K562 (cell line): Measurements from ENCODE around the gene ADGRB3. TPM values are rescaled to one million over a fixed set of nuclear protein-coding genes. Genes with fewer than 3 reads are reported as not detected.

ENCODE experiments used
- ATAC-seq: fragments of 200-7000 bp; cut with Tn5 transposase; 3 replicates; pipeline ENCODE4 v1.9.1; 2020; ENCODE audit warnings: moderate library complexity
- BruUV-seq: library from RNA; stranded (reverse); fragments of 400-500 nt; replicated peaks from 2 replicates; lab custom pipeline; 2021; lab: Mats Ljungman, UMichigan
- CTCF ChIA-PET: fragments of 300-600 bp; formaldehyde crosslinking; extraction: SDS; loops from one replicate; lab custom pipeline; 2021; ENCODE audit warnings: low intra/inter-chr PET ratio; lab: Yijun Ruan, JAX
- POLR2A ChIA-PET: fragments of 300-600, 350-650 bp; sonication (Branson Sonifier 250); formaldehyde crosslinking; extraction: SDS; loops from one replicate; lab custom pipeline; 2021; ENCODE audit warnings: antibody characterized with exemption, inconsistent platforms; lab: Yijun Ruan, JAX
- DNase-seq, 4 experiments: peaks; one replicate each; pipeline versions ENCODE4 v3.0.0 to v3.0.0-alpha.2; 2011 to 2018; ENCODE audit warnings: low spot score in 3 of 4, mixed read lengths in 3 of 4; ENCODE audit errors: extremely low read depth in 1 of 4
- FAIRE-seq: peaks from 2 replicates; lab custom pipeline; 2011; peaks lifted over from hg19 to GRCh38; lab: Jason Lieb, UNC
- H2AFZ ChIP-seq: 2 replicates; pipeline ENCODE4 v1.6.0; 2011; ENCODE audit warnings: low read depth, low read length, control low read depth, inconsistent platforms
- H3K27ac ChIP-seq: fragments of 200-600 bp; 3 replicates; pipeline ENCODE4 v1.8.0; 2011; ENCODE audit warnings: low read depth, mild to moderate bottlenecking, control low read depth, inconsistent platforms, low read length, moderate library complexity, mixed read lengths; ENCODE audit errors: extremely low read depth
- H3K27me3 ChIP-seq, 2 experiments: fragments of 300-600 bp in 1 of 2; 2 replicates in 1 of 2; 3 replicates in 1 of 2; pipeline versions ENCODE4 v1.6.0 to v1.8.0; 2011; ENCODE audit warnings: inconsistent platforms in 2 of 2, low read length in 2 of 2, mild to moderate bottlenecking in 1 of 2, mixed read lengths in 1 of 2, moderate library complexity in 1 of 2; ENCODE audit not compliant: control insufficient read depth in 2 of 2, insufficient read depth in 2 of 2
- H3K36me3 ChIP-seq: fragments of 300-600 bp; 3 replicates; pipeline ENCODE4 v1.8.0; 2011; ENCODE audit warnings: mild to moderate bottlenecking, low read length, inconsistent platforms; ENCODE audit not compliant: control insufficient read depth, insufficient read depth
- H3K4me1 ChIP-seq, 2 experiments: fragments of 200-600 bp in 1 of 2; replicated peaks in 1 of 2; 2 replicates in 1 of 2; 3 replicates in 1 of 2; pipeline versions ENCODE4 v1.5.1 to v1.8.0; 2011; ENCODE audit warnings: inconsistent platforms in 2 of 2, low read length in 2 of 2, mild to moderate bottlenecking in 1 of 2, mixed read lengths in 1 of 2, moderate library complexity in 1 of 2; ENCODE audit not compliant: control insufficient read depth in 2 of 2, insufficient read depth in 2 of 2
- H3K4me2 ChIP-seq: 2 replicates; pipeline ENCODE4 v1.6.1; 2011; ENCODE audit warnings: low read length, control low read depth, inconsistent platforms, mixed read lengths; ENCODE audit not compliant: insufficient read depth
- H3K4me3 ChIP-seq: fragments of 200-600 bp; sonication (generic), shearing (Covaris generic); 2 replicates; pipeline ENCODE4 v1.5.1; 2016; ENCODE audit warnings: control low read depth, inconsistent platforms
- H3K79me2 ChIP-seq: fragments of 200-600 bp; 3 replicates; pipeline ENCODE4 v1.8.0; 2011; ENCODE audit warnings: low read length, inconsistent platforms; ENCODE audit not compliant: control insufficient read depth, insufficient read depth
- H3K9ac ChIP-seq, 2 experiments: 2 replicates each; pipeline versions ENCODE4 v1.6.0 to v1.6.1; 2011; ENCODE audit warnings: low read depth in 2 of 2, low read length in 2 of 2, control low read depth in 1 of 2, inconsistent platforms in 1 of 2, mild to moderate bottlenecking in 1 of 2, mixed read lengths in 1 of 2; ENCODE audit not compliant: insufficient read depth in 1 of 2
- H3K9me1 ChIP-seq: one replicate; pipeline ENCODE4 v1.6.0; 2011; ENCODE audit warnings: inconsistent platforms, mild to moderate bottlenecking, low read length, moderate library complexity; ENCODE audit not compliant: control insufficient read depth, insufficient read depth
- H3K9me3 ChIP-seq: replicated peaks from 2 replicates; pipeline ENCODE4 v1.5.1; 2011; ENCODE audit warnings: low read depth, low read length, inconsistent platforms; ENCODE audit not compliant: control insufficient read depth, insufficient read depth
- H4K20me1 ChIP-seq: replicated peaks from 2 replicates; pipeline ENCODE4 v1.6.1; 2011; ENCODE audit warnings: low read length, inconsistent platforms, mixed read lengths; ENCODE audit not compliant: control insufficient read depth, insufficient read depth
- ARID4B ChIP-seq: sonication (generic); formaldehyde crosslinking; IDR thresholded peaks from 2 replicates; pipeline ENCODE4 v1.8.0; 2022; ENCODE audit warnings: mild to moderate bottlenecking, missing genetic modification reagents
- CC2D1A ChIP-seq: fragments of 450-650 bp; IDR thresholded peaks from 2 replicates; pipeline ENCODE4 v1.6.1; 2017; ENCODE audit warnings: mild to moderate bottlenecking
- CEBPB ChIP-seq: fragments of 450-650 bp; IDR thresholded peaks from 2 replicates; pipeline ENCODE4 v1.6.1; 2016; ENCODE audit warnings: missing genetic modification characterization, missing compliant biosample characterization
- CGGBP1 ChIP-seq: fragments of 250-450 bp; sonication (Bioruptor Pico); IDR thresholded peaks from 2 replicates; pipeline ENCODE4 v1.9.0; 2021; ENCODE audit warnings: mild to moderate bottlenecking
- DIDO1 ChIP-seq: fragments of 450-650 bp; IDR thresholded peaks from 2 replicates; pipeline ENCODE4 v1.6.1; 2016; ENCODE audit warnings: low read depth, missing biosample characterization, missing genetic modification characterization
- EHMT2 ChIP-seq: fragments of 450-650 bp; IDR thresholded peaks from 2 replicates; pipeline ENCODE4 v1.6.1; 2018; ENCODE audit warnings: antibody characterized with exemption
- EP400 ChIP-seq: fragments of 450-650 bp; IDR thresholded peaks from 2 replicates; pipeline ENCODE4 v1.6.1; 2017; ENCODE audit warnings: antibody characterized with exemption, mild to moderate bottlenecking, moderate library complexity
- EWSR1 ChIP-seq: fragments of 450-650 bp; IDR thresholded peaks from 2 replicates; pipeline ENCODE4 v1.6.1; 2018; ENCODE audit warnings: borderline replicate concordance, mild to moderate bottlenecking, low read depth, moderate library complexity; ENCODE audit not compliant: partially characterized antibody
- HNRNPLL ChIP-seq: fragments of 200-400 bp; formaldehyde crosslinking; IDR thresholded peaks from 2 replicates; pipeline ENCODE4 v1.6.1; 2017; ENCODE audit warnings: low read length, low read depth, mild to moderate bottlenecking; ENCODE audit not compliant: poor library complexity, severe bottlenecking
- LARP7 ChIP-seq: fragments of 450-650 bp; IDR thresholded peaks from 2 replicates; pipeline ENCODE4 v1.6.1; 2016
- MAZ ChIP-seq, 2 experiments: fragments of 450-650 bp in 1 of 2; sonication (generic) in 1 of 2; formaldehyde crosslinking; IDR thresholded peaks in 1 of 2; conservative IDR thresholded peaks in 1 of 2; 2 replicates each; pipeline versions ENCODE4 v1.4.0 to v1.5.0; 2020; ENCODE audit warnings: mild to moderate bottlenecking in 1 of 2, missing genetic modification reagents in 1 of 2
- MBD2 ChIP-seq: sonication (generic); IDR thresholded peaks from 2 replicates; pipeline ENCODE4 v1.6.1; 2016; ENCODE audit warnings: low read depth, borderline replicate concordance
- MYNN ChIP-seq, 2 experiments: sonication (generic); formaldehyde crosslinking in 1 of 2; IDR thresholded peaks; 2 replicates each; pipeline versions ENCODE4 v1.5.0 to v1.6.1; 2016 to 2020; ENCODE audit warnings: antibody characterized with exemption in 1 of 2, missing genetic modification reagents in 1 of 2
- PRPF4 ChIP-seq: fragments of 200-400 bp; formaldehyde crosslinking; IDR thresholded peaks from one replicate; pipeline ENCODE4 v1.6.1; 2017; ENCODE audit warnings: low read length, low read depth, mild to moderate bottlenecking; ENCODE audit not compliant: insufficient read depth, poor library complexity, severe bottlenecking
- SIN3B ChIP-seq: fragments of 450-650 bp; IDR thresholded peaks from 2 replicates; pipeline ENCODE4 v1.6.1; 2017; ENCODE audit warnings: low read depth, mild to moderate bottlenecking, moderate library complexity
- U2AF1 ChIP-seq: fragments of 200-400 bp; formaldehyde crosslinking; optimal IDR thresholded peaks from 2 replicates; pipeline ENCODE3; 2017; ENCODE audit warnings: mild to moderate bottlenecking, low read depth, low read length, moderate library complexity
- YBX1 ChIP-seq: fragments of 450-650 bp; IDR thresholded peaks from 2 replicates; pipeline ENCODE4 v1.7.1; 2016; ENCODE audit warnings: mild to moderate bottlenecking
- ZNF717 ChIP-seq: fragments of 250-450 bp; sonication (Bioruptor Pico); IDR thresholded peaks from 2 replicates; pipeline ENCODE4 v1.5.0; 2021
- ZNF764 ChIP-seq: fragments of 250-450 bp; sonication (Bioruptor Pico); IDR thresholded peaks from 2 replicates; pipeline ENCODE4 v1.4.0; 2020; ENCODE audit warnings: low read depth, mild to moderate bottlenecking, moderate library complexity
- ZSCAN32 ChIP-seq: fragments of 450-650 bp; formaldehyde crosslinking; IDR thresholded peaks from 2 replicates; pipeline ENCODE4 v1.4.0; 2020; ENCODE audit warnings: mild to moderate bottlenecking, moderate library complexity
- WGBS: fragments of 100-300 bp; shearing (Covaris generic); methylation state at CpG from one replicate; pipeline ENCODE4 v1.1.6; 2016; ENCODE audit warnings: low coverage, mixed read lengths; ENCODE audit not compliant: insufficient coverage; ENCODE audit errors: missing lambda C conversion rate; 5-methylcytosine and 5-hydroxymethylcytosine counted together
- in situ Hi-C: fragments of 300-500 bp; cut with MboI; formaldehyde crosslinking; loops from 4 replicates; pipeline ENCODE4 v1.15.0; 2018; ENCODE audit warnings: inconsistent platforms, mixed read lengths
- intact Hi-C: fragments of 100-400 bp; cut with micrococcal nuclease; formaldehyde crosslinking; loops from 2 replicates; pipeline ENCODE4 v1.14.2; 2022
- polyA plus RNA-seq, 8 experiments: library from polyadenylated mRNA; depleted of rRNA in 4 of 8; stranded (reverse) in 5 of 8; unstranded in 3 of 8; fragments of >200 nt; fragmentation: Nextera tagmentation in 2 of 8; fragmentation: Illumina TruSeq in 1 of 8; extraction: Ambion mirVana in 2 of 8; extraction: Trizol in 1 of 8; gene quantifications; 2 replicates each; pipeline versions ENCODE4 v1.2.1 to v1.2.3, GENCODE V29; 2011 to 2014; ENCODE audit warnings: inconsistent platforms in 1 of 8, missing spikeins in 1 of 8
- total RNA-seq, 7 experiments: library from RNA; depleted of rRNA in 6 of 7; stranded (reverse); fragments of >200 nt in 6 of 7; fragmentation: Illumina TruSeq in 2 of 7; extraction: Trizol in 2 of 7; gene quantifications; 2 replicates each; pipeline versions ENCODE4 v1.2.1 to v1.2.3, GENCODE V29; 2011 to 2021; ENCODE audit warnings: low replicate concordance in 1 of 7

The ADGRB3 gene
- total and polyA plus RNA-seq, 9 of the 15 experiments (the other 6 are each of a cell fraction or from before 2014, with no cell fraction given), result 0.90 to 7.8 (median 2.4) TPM

- TF ChIP-seq MAZ (CRISPR knock-in tag; conservative IDR thresholded peaks at IDR 0.05 in 1 of 2, IDR thresholded peaks at IDR 0.05 in 1 of 2) (no peak), ZSCAN32 (no peak)
These were observed 383.8 kb downstream of the ADGRB3 start (continued) for GRCh38 chr6:69018906-69019305.

- in situ Hi-C loops, result no loop called here
- no TSS peak for BruUV-seq
- Histone ChIP-seq H3K4me1 (no peaks in the 10 kb centered on the region), H3K36me3 (no peaks in the 10 kb centered on the region), H3K9ac (no peak overlapping the region), H3K4me2 (no peak overlapping the region), H2AFZ (no peak overlapping the region), H4K20me1 (no peaks in the 10 kb centered on the region; the same call in 1 of the 2 replicates), H3K9me3 (no peaks in the 10 kb centered on the region), H3K27me3 (no peaks in the 10 kb centered on the region), H3K4me3 (no peak overlapping the region), H3K27ac (no peak overlapping the region), H3K9me1 (no peaks in the 10 kb centered on the region), H3K79me2 (no peaks in the 10 kb centered on the region)
- DNase-seq, result no peak
- ATAC-seq, result no peak
- FAIRE-seq, result no peak
- intact Hi-C loops, result no loop called here
- 17% methylated on average over 4 of the region's 4 CpGs for WGBS
- POLR2A ChIA-PET, result no interaction called here
- CTCF ChIA-PET, result no interaction called here
- TF ChIP-seq ZNF764 (CRISPR knock-in tag) (no peak), MYNN (IDR thresholded peaks at IDR 0.05) (no peak), MYNN (CRISPR knock-in tag; IDR thresholded peaks at IDR 0.05) (no peak), CC2D1A (no peak), DIDO1 (tag) (no peak), LARP7 (no peak), YBX1 (no peak), HNRNPLL (no peak), SIN3B (no peak), MBD2 (no peak), ARID4B (CRISPR knock-in tag) (no peak), EWSR1 (no peak), CEBPB (tag) (no peak), EP400 (no peak), U2AF1 (no peak), ZNF717 (CRISPR knock-in tag) (no peak), PRPF4 (no peak), EHMT2 (no peak), CGGBP1 (CRISPR knock-in tag) (no peak)
These were observed 384.8 kb downstream of the ADGRB3 start for GRCh38 chr6:69019832-69020231.
